Activated CD4-positive, alpha-beta T cell treated with anti-CD3 and anti-CD28 coated beads, Interleukin-2, amount 50 U/mL, for 1 hour (primary cell): ENCODE data around the gene TGFB1I1.

Source experiments
- DNase-seq: peaks from one replicate; pipeline ENCODE4 v3.0.0-alpha.2; 2020

TGFB1I1 gene

DNA sequence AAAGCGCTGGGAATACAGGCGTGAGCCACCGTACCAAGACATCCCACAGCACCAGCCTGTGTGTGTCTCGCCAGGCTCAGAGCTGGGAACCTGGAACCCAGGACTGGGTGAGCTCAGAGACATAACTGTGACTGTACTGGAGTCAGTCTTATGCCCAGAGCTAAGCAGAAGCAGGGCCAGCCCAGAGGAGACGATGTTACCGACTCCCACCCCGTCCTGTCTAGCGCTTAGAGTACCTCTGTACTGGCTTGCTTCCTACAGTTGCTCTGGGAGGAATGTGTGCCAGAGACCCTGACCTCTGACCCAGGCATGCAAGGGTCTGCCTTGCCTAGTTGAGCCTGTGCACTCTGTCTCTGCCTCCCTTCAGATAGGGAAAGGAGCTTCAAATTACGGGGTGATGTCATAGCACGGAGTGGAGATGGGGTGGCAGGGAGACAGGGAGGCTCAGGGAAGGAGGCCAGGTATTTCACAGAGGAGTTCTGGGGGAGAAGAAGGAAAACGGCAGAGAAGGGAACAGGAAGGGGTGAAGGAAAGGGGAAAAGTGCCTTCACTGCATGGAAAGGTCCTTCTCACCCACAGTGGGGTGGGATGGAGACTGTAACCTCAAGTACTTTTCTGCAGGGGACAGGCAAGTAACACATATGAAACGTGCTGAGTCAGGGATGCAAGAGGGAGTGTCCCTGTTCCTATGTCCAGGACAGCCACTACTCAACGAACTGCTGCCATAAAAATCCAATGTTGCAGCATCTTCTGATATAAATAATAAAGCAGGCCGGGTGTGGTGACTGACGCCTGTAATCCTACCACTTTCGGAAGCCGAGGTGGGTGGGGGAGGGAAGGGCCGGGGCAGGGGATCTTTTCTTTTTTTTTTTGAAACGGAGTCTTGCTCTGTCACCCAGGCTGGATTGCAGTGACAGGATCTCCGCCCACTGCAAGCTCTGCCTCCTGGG lies 18.4 kb upstream of the TGFB1I1 start:
- DNase-seq = no peak

DNA sequence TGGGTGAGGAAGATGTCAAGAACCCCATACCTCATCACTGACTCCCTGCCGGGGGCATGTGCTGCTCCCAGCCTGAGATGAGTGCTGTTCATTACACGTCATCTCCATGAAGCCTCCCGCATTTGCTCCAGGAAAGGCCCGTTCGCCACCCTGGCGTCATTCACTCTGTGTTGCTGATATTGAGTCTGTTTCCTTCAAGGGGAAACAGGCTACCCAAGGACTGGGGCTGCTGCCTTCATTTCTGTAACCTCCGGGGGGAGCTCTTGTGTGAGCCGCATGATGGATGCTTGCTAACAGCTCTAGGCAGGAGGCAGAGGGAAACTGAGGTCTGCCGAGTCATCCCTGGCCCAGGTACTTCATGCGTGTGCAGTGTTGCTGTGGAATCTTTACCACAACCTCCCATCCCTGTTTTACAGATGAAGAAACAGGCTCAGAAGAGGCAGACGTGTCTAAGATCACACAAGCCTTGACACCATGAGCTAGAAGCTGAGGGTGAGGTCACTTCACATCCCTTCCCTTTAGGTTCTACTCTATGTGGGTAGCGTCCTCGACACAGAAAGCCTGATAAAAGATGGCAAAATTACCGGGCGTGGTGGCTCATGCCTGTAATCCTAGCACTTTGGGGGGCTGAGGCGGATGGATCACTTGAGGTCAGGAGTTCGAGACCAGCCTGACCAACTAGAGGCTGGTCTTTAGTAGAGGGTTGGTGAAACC lies 16.2 kb upstream of the TGFB1I1 start:
- no peak for DNase-seq

DNA sequence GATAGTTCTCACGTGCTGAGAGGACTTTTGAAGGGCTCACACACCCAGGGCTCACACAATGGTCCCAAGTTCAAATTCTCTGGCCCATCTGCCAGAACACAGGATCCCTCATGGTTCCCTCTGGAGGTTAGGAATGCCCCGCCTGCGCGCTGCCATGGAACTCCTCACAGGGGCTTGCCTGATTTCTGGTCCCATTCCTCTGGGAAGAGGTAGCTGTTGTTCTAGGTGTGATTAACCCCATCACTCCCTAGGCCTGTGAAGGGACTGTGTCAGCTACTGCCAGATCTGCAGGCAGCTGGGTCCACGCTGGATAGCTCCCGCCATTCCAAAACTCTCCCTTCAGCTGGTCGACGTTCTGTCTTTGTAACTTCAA lies 15.0 kb upstream of the TGFB1I1 start:
- no peak for DNase-seq

DNA sequence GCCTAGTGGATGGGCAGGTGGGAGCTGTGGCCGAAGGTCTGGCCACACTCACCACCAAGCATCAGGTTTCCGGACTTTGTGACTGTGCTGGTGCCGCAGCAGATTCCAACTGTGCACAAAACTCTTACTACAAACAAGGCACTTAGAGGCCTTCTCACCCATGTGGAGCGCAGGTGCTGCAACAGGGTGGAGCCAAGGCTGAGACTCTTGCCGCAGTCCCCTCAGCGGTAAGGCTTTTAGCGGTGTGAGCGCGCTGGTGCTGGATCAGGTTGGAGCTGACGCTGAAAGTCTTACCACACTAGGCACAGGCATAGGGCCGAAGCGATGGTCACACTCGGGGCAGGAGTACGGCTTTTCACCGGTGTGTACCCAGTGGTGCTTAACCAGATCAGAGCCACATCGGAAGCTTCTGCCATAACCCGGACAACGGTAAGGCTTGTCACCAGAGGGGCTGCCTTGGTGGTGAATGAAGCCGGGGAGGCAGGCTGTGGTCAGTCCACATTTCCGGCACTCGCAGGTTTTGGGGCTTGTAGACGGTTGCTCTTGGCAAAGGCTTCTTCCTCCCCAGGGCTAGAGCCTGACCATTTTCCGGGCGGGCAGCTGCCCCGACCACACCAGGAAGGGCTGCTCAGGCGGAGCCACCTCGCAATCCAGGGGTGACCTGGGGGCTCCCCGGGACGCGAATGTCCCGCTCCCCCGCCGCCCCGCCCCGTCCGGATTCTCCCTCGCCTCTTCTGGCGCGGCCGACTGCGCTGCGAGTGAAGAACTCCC lies 13.7 kb upstream of the TGFB1I1 start:
- DNase-seq = peak; percentile 53

DNA sequence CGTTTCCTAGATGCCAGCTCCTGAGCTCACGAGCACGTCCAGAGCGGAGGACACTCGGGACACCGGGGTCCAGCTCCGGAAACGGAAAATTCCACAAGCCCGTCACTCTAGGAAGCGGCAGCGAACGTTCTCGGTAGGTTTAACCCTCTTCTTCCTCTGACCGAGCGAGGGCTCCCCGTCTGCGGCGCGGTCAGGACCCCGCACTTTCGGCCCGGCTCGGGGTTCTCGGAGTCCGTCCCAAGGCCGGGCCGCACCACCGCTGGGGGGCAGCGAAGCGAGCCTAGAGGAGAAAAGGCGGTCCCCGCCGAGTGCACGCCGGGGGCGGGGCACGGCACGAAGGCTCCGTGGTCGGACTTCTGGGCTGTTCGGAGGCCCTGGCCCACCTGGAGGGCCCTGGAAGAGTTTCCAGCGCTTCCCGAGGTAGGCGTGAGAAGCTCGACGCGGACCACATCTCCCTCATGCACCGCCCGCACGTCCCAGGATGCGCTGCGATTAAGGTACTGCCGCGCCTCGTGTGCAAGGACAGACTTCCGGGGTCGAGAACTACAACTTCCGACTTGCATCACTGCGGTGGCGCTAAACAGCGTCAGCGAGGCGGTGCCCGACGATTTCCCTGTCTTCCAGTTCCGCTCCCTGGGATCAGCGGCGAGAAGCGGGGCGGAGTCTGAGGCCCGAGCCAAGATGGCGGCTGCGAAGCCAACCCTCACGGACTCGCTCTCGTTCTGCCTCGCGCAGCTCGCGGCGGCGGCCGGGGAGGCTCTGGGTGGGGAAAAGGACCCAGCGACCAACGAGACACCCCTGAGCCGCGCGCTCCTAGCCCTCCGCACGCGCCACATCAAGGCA lies 12.9 kb upstream of the TGFB1I1 start, which contains the start of gene ARMC5:
Gene ARMC5, plus strand, starts transcription at position 658 of the 843 bp plus-strand sequence. Its CDS starts 24 bp downstream, at position 682.
- DNase-seq = peak; percentile 96

DNA sequence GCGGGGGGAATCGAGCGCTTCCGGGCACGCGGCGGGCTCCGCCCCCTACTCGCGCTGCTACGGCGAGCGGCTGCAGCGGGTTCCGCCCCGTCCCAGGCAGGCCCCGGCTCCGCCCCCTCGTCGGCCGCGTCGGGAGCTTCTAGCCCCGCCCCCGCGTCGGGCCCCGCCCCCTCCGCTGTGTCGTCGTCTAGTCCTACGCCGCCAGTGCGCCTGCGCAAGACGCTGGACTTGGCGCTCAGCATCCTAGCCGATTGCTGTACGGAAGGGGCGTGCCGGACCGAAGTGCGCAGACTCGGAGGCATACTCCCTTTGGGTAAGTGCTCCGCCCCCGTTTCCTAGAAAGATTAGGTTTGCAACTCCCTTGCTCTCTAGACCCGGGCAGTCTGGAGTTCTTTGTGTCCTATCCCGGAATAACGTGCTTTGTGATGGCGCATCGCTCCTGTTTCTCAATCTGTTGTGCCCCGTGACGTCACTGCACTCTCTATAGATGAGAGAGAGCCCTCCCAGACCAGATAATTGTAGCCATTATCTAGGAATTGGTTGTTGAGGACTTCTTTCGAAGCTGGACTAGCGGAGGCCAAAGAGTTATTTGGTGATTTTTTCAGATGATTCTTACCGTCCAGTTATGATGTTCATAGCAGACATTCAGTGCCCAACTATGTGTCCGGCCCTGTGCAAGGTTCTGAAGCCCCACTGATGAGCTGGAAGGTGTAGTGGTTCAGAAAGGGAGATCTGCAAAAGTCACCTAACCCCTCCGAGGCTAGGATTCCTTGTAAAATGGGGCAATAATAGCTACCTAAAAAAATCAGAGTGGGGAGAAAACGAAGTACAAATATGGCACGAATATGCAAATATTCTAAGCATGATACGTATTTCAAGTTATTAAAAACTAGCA lies 12.0 kb upstream of the TGFB1I1 start:
- peak; percentile 100 for DNase-seq

DNA sequence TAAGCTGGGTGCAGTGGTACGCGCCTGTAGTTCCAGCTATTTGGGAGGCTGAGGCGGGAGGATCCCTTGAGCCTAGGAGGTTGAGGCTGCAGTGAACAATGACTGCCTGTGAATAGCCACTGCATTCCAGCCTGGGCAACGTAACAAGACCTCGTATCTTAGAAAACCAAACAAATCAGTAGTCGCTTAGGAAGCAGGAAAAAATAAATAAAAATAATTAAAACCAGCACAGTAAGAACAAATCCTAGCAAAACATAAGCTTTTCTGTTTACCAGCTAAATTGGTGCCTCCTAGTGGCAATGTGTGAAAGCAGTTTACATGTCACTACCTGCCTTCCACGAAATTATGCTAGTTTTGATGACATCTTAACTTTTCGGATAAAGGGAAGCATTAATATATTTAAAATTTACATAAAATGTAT lies 11.4 kb upstream of the TGFB1I1 start:
- DNase-seq = no peak

DNA sequence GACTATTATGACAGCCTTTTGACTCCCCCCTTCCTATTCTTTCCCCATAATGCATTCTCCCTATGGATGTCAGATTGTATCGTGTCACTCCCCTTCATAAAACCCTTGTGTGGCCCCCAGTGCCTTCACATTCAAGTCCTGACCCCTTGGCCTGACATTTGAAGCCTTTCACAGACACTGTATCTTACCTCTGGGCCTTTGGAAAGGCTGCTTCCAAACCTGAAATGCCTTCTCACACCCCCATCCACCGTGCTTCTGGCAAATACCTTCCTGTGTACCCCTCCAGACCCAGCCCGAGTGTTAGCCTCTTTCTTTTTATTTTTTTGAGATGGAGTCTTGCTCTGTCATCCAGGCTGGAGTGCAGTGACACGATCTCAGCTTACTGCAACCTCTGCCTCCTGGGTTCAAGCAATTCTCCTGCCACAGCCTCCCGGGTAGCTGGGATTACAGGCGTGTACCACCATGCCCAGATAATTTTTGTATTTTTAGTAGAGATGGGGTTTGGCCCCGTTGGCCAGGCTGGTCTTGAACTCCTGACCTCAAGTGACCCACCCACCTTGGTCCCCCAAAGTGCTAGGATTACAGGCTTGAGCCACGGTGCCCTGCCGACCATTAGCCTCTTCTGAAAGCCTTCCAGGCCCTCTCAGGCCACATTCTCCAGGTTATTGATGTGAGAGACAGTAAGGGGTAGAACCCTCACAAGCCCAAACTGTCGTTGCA lies 10.6 kb upstream of the TGFB1I1 start:
- DNase-seq = no peak

DNA sequence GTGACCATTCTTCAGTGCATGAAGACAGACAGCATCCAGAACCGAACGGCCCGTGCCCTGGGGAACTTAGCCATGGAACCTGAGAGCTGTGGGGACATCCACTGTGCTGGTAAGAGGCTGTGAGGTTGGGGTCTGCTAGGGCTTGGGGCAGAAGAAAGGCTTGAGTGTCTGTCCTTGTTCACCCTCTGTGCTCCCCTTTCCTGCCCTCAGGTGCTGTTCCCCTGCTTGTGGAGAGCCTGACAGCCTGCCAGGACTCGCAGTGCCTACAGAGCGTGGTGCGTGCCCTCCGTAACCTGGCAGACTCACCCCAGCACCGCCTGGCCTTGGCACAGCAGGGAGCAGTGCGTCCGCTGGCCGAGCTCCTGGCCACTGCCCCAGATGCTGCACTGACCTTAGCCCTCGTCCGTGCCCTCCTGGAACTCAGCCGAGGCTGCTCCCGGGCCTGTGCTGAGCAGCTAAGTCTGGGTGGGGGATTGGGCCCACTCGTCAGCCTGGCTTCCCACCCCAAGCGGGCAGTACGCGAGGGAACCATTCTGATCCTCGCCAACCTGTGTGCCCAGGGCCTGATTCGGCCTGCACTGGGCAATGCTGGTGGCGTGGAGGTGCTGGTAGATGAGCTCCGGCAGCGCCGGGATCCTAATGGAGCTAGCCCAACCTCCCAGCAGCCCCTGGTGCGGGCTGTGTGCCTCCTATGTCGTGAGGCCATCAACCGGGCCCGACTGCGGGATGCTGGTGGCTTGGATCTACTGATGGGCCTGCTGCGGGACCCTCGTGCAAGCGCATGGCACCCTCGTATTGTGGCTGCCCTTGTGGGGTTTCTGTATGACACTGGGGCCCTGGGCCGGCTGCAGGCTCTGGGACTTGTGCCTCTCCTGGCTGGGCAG lies 9.8 kb upstream of the TGFB1I1 start:
- DNase-seq = no peak

DNA sequence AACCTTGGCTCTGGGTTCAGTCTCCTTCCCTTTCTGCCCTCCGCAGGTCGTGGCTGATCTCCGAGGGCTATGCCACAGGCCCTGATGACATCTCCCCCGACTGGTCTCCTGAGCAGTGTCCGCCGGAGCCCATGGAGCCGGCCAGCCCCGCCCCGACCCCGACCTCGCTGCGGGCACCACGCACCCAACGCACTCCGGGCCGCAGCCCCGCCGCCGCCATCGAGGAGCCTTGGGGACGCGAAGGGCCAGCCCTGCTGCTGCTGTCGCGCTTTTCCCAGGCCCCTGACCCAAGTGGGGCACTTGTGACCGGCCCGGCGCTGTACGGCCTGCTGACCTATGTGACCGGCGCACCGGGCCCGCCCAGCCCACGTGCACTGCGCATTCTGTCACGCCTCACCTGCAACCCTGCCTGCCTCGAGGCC lies 7.6 kb upstream of the TGFB1I1 start:
- no peak for DNase-seq

DNA sequence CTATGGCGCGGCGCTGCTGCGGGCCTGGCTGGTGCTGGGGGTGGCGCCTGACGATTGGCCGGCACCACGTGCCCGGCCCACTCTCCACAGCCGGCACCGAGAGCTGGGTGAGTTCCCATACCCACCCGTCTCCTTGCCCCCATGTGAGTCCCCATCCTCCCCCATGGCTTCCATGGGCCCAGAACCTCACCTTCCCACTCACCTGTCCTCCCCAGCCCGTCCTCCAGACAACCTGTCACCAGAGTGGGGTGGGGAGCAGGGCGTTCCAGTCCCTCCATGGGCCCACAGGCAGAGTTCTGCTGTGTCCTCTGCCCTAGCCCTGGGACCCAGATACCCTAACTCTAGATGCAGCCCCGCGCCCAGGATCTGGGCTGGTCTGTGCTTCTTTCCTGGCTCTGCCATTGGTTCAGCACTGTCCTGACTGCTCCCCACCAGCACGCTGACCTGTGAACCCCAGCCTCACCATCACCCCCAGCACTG lies 7.1 kb upstream of the TGFB1I1 start:
- no peak for DNase-seq

DNA sequence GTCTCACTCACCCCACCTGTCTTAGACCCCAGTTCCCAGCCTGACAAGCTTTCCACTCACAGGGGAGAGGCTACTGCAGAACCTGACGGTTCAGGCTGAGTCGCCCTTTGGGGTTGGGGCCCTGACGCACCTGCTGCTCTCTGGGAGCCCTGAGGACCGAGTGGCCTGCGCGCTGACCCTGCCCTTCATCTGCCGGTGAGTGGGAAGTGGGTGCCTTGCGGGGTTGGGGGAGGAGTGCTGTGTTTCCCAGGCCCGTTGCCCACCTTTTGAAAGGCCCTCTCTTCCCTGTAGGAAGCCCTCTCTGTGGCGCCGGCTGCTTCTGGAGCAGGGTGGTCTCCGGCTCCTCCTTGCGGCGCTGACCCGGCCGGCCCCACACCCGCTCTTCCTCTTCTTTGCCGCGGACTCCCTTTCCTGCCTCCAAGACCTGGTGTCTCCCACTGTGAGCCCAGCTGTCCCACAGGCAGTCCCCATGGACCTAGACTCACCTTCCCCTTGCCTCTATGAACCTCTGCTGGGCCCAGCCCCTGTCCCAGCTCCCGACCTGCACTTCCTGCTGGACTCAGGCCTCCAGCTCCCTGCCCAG lies 6.1 kb upstream of the TGFB1I1 start:
- DNase-seq = no peak

DNA sequence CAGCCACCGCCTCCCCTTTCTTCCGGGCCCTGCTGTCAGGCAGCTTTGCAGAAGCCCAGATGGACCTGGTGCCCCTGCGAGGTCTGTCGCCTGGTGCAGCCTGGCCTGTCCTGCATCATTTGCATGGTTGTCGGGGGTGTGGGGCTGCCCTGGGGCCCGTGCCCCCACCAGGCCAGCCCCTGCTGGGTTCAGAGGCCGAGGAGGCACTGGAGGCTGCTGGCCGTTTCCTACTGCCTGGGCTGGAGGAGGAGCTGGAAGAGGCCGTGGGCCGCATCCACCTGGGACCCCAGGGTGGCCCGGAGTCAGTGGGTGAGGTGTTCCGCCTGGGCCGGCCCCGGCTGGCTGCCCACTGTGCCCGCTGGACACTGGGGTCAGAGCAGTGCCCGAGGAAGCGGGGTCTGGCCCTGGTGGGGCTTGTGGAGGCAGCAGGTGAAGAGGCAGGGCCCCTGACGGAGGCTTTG lies 5.5 kb upstream of the TGFB1I1 start:
- no peak for DNase-seq

DNA sequence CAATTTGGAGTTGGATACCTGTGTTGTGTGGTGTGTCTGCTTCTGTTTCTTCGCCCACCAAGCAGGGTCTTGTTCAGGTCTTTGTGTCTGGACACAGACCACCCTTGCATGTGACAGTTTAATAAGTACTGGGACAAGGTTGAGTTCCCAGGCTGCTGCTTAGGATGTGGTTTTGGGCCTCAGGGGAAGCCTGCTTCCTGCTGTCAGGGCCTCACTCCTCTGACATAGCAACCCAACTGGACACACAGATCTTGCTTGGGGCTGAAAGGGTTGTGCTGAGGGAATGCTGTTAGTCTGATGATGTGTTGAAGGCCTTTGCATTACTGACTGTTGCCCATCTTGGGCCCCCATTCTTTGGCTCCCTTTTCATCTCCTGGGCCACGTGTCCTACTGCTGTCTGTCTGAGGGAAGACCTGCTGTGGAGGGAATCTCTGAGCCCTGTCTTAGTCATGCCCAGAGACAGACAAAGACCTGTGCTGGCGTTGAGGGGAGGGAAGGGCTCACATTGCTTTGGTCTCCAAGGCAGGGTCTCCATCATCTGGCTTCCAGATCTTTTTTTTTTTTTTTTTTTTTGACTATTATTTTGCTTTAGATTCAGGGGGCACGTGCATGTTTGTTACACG lies 4.7 kb upstream of the TGFB1I1 start:
- no peak for DNase-seq

DNA sequence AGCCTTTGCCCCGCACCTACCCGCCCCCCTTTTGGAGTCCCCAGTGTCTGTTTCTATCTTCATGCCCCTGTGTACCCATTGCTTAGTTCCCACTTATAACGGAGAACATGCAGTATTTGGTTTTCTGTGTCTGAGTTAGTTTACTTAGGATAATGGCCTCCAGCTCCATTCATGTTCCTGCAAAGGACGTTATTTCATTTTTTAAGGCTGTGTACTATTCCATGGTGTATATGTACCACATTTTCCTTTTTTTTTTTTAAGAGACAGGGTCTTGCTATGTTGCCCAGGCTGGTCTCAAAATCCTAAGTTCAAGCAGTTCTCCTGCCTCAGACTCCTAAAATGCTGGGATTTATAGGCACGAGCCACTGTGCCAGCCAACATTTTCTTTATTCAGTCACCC lies 4.1 kb upstream of the TGFB1I1 start:
- DNase-seq = no peak

DNA sequence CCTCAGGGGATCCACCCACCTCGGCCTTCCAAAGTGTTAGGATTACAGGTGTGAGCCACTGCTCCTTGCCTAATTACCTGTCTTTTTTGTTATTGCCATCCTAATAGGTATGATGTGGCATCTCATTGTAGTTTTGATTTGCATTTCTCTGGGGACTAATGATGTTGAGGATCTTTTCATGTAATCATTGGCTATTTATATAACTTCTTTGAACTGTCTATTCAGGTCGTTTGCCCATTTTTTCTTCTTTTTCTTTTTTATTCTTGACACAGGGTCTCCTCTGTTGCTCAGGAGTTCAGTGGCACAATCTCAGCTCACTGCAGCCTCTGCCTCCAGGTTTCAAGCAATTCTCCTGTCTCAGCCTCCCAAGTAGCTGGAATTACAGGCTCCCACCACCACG lies 1.3 kb upstream of the TGFB1I1 start:
- no peak for DNase-seq

DNA sequence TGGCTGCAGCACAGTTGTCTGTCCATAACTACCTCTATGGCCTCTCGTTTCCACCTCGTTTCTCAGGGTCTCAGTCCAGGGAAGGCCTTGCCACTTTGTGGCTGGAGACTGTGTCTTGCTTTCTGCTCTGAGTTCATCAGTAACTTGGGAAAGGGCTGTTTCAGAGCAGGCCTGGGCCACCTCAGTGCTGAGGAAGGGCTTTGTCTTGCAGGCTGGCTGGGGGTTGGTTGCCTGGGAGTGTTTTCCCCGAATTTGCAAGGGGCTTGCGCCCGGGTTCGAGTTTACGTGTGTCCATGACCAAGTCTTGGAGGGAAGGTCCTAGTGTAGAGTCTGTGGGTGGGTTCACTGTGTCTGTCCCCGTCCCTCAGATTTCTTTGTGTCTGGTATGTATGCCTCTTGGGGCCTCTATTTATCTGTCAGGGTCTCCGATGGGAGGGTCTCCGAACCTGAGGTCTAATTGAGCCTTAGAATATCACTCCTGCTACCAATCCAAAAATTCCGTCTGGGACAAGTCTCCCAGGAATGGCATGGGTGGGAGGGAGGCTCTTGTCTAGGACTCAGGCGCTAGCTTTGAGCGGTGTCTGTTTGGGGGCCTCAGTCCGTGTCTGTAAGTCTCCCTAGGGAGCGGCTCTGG lies 594 bp upstream of the TGFB1I1 start:
- no peak for DNase-seq

DNA sequence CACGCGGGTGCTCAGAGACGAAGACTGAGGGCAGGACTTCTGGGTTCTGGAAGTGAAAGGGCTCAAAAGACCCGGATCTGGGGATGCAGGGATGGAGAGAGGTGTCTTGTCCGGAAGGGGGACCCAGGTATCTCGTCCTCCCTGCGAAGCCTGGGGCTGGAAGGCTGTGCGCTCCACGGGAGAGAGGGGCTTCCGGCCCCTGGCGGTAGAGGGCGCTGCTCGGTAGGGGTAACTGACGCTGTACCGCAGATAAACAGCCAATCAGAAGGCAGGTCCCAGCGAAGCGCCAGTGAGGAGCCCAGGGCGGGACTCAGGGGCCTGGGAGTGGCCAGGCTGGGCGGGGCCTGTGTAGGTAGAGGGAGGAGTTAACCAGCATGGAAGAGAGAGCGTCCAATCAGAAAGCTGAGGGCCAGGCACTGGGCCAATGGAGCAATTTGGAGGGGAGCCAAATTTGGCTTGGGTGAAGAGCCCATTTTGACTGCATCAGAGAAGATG lies 804 bp downstream of the TGFB1I1 start:
- peak; percentile 26 for DNase-seq
